Stomach (tissue), 9 donors: ENCODE data around the gene SORCS2. TPM values are rescaled to one million over a fixed set of nuclear protein-coding genes. Genes with fewer than 3 reads are reported as not detected.
A peak's percentile ranks its signal among the peaks of the same experiment; 100 is the strongest.

Experiments
- DNase-seq, 2 donors: peaks; one replicate each; pipeline versions ENCODE4 v3.0.0 to v3.0.0-alpha.2; 2013 to 2019
- H3K27ac ChIP-seq, 5 donors: fragments of 200-600 bp in 4 of 5; sonication (generic) in 4 of 5; one replicate each; pipeline ENCODE4 v1.5.1; 2013 to 2019; ENCODE audit warnings: mild to moderate bottlenecking in 1 of 5, moderate library complexity in 1 of 5
- H3K27me3 ChIP-seq, 3 donors: fragments of 200-600 bp; sonication (generic); one replicate each; pipeline ENCODE4 v1.5.1; 2017 to 2019; ENCODE audit warnings: mixed run types in 1 of 3
- H3K36me3 ChIP-seq, 4 donors: fragments of 200-600 bp; sonication (generic); 1 replicate in 3 of 4; 2 replicates in 1 of 4; pipeline ENCODE4 v1.5.1; 2016 to 2019
- H3K4me1 ChIP-seq, 4 donors: fragments of 200-600 bp; sonication (generic); one replicate each; pipeline ENCODE4 v1.5.1; 2016 to 2019
- H3K4me3 ChIP-seq, 4 donors: fragments of 200-600 bp; sonication (generic) in 3 of 4; one replicate each; pipeline ENCODE4 v1.5.1; 2016 to 2019; ENCODE audit warnings: mild to moderate bottlenecking in 1 of 4
- H3K9me3 ChIP-seq, 4 donors: fragments of 200-600 bp; sonication (generic); one replicate each; pipeline ENCODE4 v1.5.1; 2016 to 2019
- CTCF ChIP-seq, 7 experiments: fragments of 450-650 bp in 4 of 7; fragments of 200-600 bp in 3 of 7; sonication (generic) in 3 of 7; IDR thresholded peaks; one replicate each; pipeline ENCODE4 v1.5.1; 2016 to 2019; ENCODE audit warnings: antibody characterized with exemption in 7 of 7, control low read depth in 2 of 7, mild to moderate bottlenecking in 1 of 7
- EP300 ChIP-seq: sonication (generic); formaldehyde crosslinking; IDR thresholded peaks from one replicate; pipeline ENCODE4 v1.6.1; 2017; ENCODE audit warnings: antibody characterized with exemption
- POLR2A ChIP-seq, 4 donors: fragments of 450-650 bp; IDR thresholded peaks; one replicate each; pipeline ENCODE4 v1.6.1; 2016; ENCODE audit warnings: antibody characterized with exemption in 4 of 4, control low read depth in 2 of 4, mild to moderate bottlenecking in 1 of 4, moderate library complexity in 1 of 4
- POLR2AphosphoS5 ChIP-seq, 3 donors: sonication (generic); formaldehyde crosslinking; IDR thresholded peaks; one replicate each; pipeline ENCODE4 v1.6.1; 2016; ENCODE audit warnings: antibody characterized with exemption in 3 of 3
- WGBS, 5 donors: extraction: QIAGEN DNeasy Blood & Tissue Kit in 3 of 5; methylation state at CpG; one replicate each; pipeline versions ENCODE4 v1.1.5 to v1.1.7; 2013 to 2018; 5-methylcytosine and 5-hydroxymethylcytosine counted together
- intact Hi-C: fragments of 100-400 bp; cut with DNase I; formaldehyde crosslinking; loops from one replicate; pipeline ENCODE4 v1.15.1; 2023; ENCODE audit warnings: low total_unique reads
- polyA plus RNA-seq, 3 donors: library from polyadenylated mRNA; stranded (reverse); fragments of 200-250 nt; gene quantifications; one replicate each; pipeline ENCODE4 v1.2.3, GENCODE V29; 2013
- total RNA-seq, 5 donors: library from RNA; depleted of rRNA; stranded (reverse); fragments of >200 nt; gene quantifications; one replicate each; pipeline versions ENCODE4 v1.1.0 to v1.2.3, GENCODE V29; 2014 to 2016
- donor health status: healthy with polysubstance abuse.
- donor health status: Bipolar disorder and iron deficiency.
- donor health status: healthy.

SORCS2 gene
- total and polyA plus RNA-seq, 8 donors = under 0.01 to 13.0 (median 0.50) TPM; not detected in 1

DNA sequence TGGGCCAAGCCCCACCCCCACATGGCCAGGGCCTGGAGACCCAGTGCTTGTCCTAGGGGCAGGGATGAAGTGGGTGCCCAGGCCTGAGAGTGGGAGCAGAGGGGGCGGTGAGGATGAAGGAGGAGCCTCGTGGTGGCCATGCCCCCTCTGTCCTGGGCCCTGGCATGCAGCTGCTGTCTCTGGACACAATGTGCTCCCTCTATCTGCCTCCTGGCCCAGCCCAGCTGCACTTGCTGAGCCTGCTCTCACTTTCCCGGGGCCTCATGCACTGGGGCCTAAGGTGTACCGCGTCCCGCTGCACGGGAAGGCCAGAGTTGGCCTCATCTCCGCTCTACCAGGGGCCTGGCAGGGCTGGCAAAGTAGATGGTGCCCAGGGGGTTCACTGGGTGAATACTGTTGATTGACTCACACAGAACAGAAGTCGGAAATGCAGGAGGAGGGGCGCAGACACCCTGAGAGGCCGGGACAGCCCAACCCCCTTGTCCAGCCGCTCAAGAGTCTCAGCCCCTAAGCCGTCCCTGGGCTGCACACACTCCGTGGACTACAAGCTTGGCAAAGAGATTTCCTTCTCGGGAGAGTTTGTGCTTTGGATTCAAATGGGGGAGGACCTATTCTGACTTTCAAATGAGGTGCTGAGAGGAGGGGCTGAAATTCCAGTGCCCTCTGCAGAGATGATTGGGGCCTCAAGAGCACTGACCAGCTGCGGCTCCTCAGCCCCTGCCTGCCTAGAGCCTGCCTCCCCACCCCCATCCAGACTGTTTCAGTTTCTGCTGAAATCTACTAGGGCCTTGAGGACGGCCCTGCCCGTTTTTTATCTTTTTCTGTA lies 130.0 kb downstream of the SORCS2 start:
- peaks cover 0 to 30% (median 21%) of the 10 kb centered on the region in 4 donors for H3K9me3 ChIP-seq
- intact Hi-C loops = no loop called here
- WGBS, 5 donors = 38 to 60% (median 51%) methylated on average over 12 to 18 of the region's 18 CpGs
- DNase-seq = peak in 1 of 2 donors; percentile 81
- peaks cover 0 to 13% (median 0%) of the 10 kb centered on the region in 4 donors for H3K4me1 ChIP-seq
- TF ChIP-seq CTCF (IDR thresholded peaks at IDR 0.05) = no peak
- no peak for TF ChIP-seq POLR2A (IDR thresholded peaks at IDR 0.05)
- TF ChIP-seq POLR2AphosphoS5 (IDR thresholded peaks at IDR 0.05) = no peak
- TF ChIP-seq EP300 = no peak
- H3K36me3 ChIP-seq = no peaks in the 10 kb centered on the region
- H3K27me3 ChIP-seq = peaks cover 0 to 7% (median 0%) of the 10 kb centered on the region in 3 donors
- no peak overlapping the region for H3K4me3 ChIP-seq
- H3K27ac ChIP-seq = no peak overlapping the region

DNA sequence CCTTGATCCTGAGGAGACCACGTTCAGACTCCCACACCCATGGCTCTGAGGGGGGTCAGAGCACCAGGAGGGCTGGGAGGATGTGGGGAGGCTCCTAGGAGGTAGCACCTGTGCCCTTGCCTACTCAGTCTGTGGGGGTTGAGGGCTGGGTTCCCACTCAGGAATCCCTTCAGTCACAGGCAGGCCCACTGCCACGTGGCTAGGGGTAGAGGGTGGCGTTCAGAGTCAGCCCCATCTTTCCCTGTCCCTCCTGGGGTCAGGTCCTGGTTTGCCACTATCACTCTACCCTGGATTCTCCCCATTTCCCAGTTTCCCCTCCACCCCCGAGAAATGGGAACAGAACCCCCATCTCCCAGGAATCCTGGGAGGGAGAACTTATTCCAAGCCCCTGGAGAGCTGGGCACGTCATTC lies 131.1 kb downstream of the SORCS2 start:
- Histone ChIP-seq H3K27ac (no peak overlapping the region), H3K36me3 (no peaks in the 10 kb centered on the region), H3K9me3 (peaks cover 0 to 20% (median 15%) of the 10 kb centered on the region in 4 donors), H3K4me3 (no peak overlapping the region), H3K27me3 (peaks cover 0 to 9% (median 0%) of the 10 kb centered on the region in 3 donors), H3K4me1 (peaks cover 0 to 13% (median 0%) of the 10 kb centered on the region in 4 donors)
- intact Hi-C loops = no loop called here
- TF ChIP-seq POLR2AphosphoS5 (IDR thresholded peaks at IDR 0.05) (no peak), CTCF (IDR thresholded peaks at IDR 0.05) (no peak), EP300 (no peak), POLR2A (IDR thresholded peaks at IDR 0.05) (no peak)
- no peak for DNase-seq
- WGBS, 5 donors = 77 to 84% (median 80%) methylated on average over 4 to 5 of the region's 5 CpGs

- no peak for DNase-seq
- 66 to 89% (median 75%) methylated on average over 12 to 16 of the region's 16 CpGs for WGBS, 5 donors
- peaks cover 0 to 15% (median 0%) of the 10 kb centered on the region in 3 donors for H3K27me3 ChIP-seq
- H3K36me3 ChIP-seq = no peaks in the 10 kb centered on the region
- H3K27ac ChIP-seq = no peak overlapping the region
- H3K4me3 ChIP-seq = no peak overlapping the region
- intact Hi-C loops = no loop called here
- peaks cover 0 to 14% (median 10%) of the 10 kb centered on the region in 4 donors for H3K9me3 ChIP-seq
- peaks cover 0 to 13% (median 0%) of the 10 kb centered on the region in 4 donors for H3K4me1 ChIP-seq
- no peak for TF ChIP-seq CTCF (IDR thresholded peaks at IDR 0.05)
- no peak for TF ChIP-seq POLR2A (IDR thresholded peaks at IDR 0.05)
- TF ChIP-seq POLR2AphosphoS5 (IDR thresholded peaks at IDR 0.05) = no peak
Measured at GRCh38 chr4:7323872-7324650, 131.7 kb downstream of the SORCS2 start.

DNA sequence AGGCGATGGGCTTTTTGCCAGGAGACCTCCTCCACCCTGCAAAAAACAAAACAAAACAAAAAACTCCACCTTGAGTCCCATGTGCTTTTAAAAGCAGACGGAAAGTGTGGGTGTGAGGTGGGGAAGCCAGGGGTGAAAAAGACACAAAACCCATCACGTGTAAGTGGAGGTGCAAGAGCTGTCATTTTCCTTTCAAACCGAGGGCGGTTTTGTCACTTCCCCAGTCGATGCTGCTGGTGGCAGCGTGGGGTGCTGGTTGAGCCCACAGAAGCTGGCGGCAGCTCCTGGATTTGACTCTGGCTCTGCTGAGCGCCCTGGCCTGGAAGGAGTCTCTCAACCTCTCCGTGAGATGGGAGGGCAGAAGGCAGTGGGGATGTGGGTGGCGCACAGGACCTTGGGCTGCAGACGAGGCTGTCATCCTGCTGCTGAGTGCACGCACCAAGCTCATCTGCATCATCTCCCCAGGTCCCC lies 132.3 kb downstream of the SORCS2 start:
- no peak overlapping the region for H3K4me3 ChIP-seq
- intact Hi-C loops = no loop called here
- TF ChIP-seq CTCF (IDR thresholded peaks at IDR 0.05) = no peak
- no peak for TF ChIP-seq POLR2AphosphoS5 (IDR thresholded peaks at IDR 0.05)
- TF ChIP-seq EP300 = no peak
- TF ChIP-seq POLR2A (IDR thresholded peaks at IDR 0.05) = no peak
- 57 to 77% (median 59%) methylated on average over 9 to 13 of the region's 13 CpGs for WGBS, 5 donors
- H3K27me3 ChIP-seq = peaks cover 0 to 18% (median 0%) of the 10 kb centered on the region in 3 donors
- H3K4me1 ChIP-seq = peaks cover 0 to 13% (median 0%) of the 10 kb centered on the region in 4 donors
- no peaks in the 10 kb centered on the region for H3K36me3 ChIP-seq
- peaks cover 0 to 8% (median 4%) of the 10 kb centered on the region in 4 donors for H3K9me3 ChIP-seq
- H3K27ac ChIP-seq = no peak overlapping the region
- no peak for DNase-seq
